ENCODE measurements around the gene KRTCAP2. TPM values are rescaled to one million over a fixed set of nuclear protein-coding genes. Genes with fewer than 3 reads are reported as not detected.
A peak's percentile ranks its signal among the peaks of the same experiment; 100 is the strongest.

The KRTCAP2 gene
- total RNA-seq, 5 donors from 2014 or later (not counting 1 experiment from before 2014, with no cell fraction given) = 93.6 to 150 (median 138) TPM

GRCh38 chr1:155130272-155131006, 42.7 kb downstream of the KRTCAP2 start:
- peaks cover 0 to 21% of the 10 kb centered on the region in 2 donors for H3K27me3 Mint-ChIP-seq
- no peak overlapping the region for H3K4me3 ChIP-seq (ENCODE audit: control insufficient read depth in 1 of 2, extremely low read depth in 1 of 2, low read length in 1 of 2)
- H3K9me3 ChIP-seq = no peaks in the 10 kb centered on the region
- H3K4me1 Mint-ChIP-seq = peaks cover 47 to 51% (median 51%) of the 10 kb centered on the region in 3 donors
- no peaks in the 10 kb centered on the region for H3K36me3 ChIP-seq (ENCODE audit: control insufficient read depth in 2 of 2, extremely low read depth in 1 of 2, insufficient read depth in 1 of 2, low read length in 1 of 2)
- no peak overlapping the region for H3K27ac ChIP-seq (ENCODE audit: low read length)
- CTCF ChIA-PET = interaction anchor here (0.5 to 1.0 kb wide), 7 partner anchors 13 to 1593 kb away, joined by 3 to 7 read pairs (median 3); partner anchors contain the start of genes ADAM15 (in 1 of the 2) and KRTCAP2 (in 1 of the 2)
- no peak for ATAC-seq (replicated peaks in 1 of 4)
- 61% methylated on average over 2 of the region's 6 CpGs for WGBS (ENCODE audit: insufficient coverage)
- H3K36me3 Mint-ChIP-seq = no peaks in the 10 kb centered on the region
- DNase-seq = no peak
- no peaks in the 10 kb centered on the region for H3K9me3 Mint-ChIP-seq
- POLR2A ChIA-PET = interaction anchor here in 1 of 2 donors (0.5 to 0.6 kb wide), 2 partner anchors 20 to 24 kb away, joined by 3 to 4 read pairs; no protein-coding TSS in a partner anchor
- peaks cover 11 to 50% of the 10 kb centered on the region in 2 experiments for H3K4me1 ChIP-seq (ENCODE audit: control insufficient read depth in 1 of 2, extremely low read depth in 1 of 2, insufficient read depth in 2 of 2, low read length in 2 of 2)
- H3K27me3 ChIP-seq (replicated peaks in 1 of 2; ENCODE audit: control insufficient read depth in 2 of 2, extremely low read depth in 1 of 2, insufficient read depth in 2 of 2, low read length in 1 of 2) = peaks cover 0 to 47% of the 10 kb centered on the region in 2 experiments
- H3K4me3 Mint-ChIP-seq = peak overlapping the region in 1 of 3 donors; percentile 82
- H3K27ac Mint-ChIP-seq = peak overlapping the region; percentile 81 to 89

- CTCF ChIA-PET = interaction anchor here (0.6 to 1.0 kb wide), 4 partner anchors 36 to 44 kb away, joined by 3 to 6 read pairs (median 4); partner anchors contain the start of gene KRTCAP2 (in 2 of the 2)
- ATAC-seq (replicated peaks in 1 of 4) (peak in 2 of 4 experiments; percentile 32 to 33), DNase-seq (peak in 4 of 35 experiments; percentile 10 to 30 (median 17))
- H3K4me1 Mint-ChIP-seq = peaks cover 37 to 42% (median 42%) of the 10 kb centered on the region in 3 donors
- H3K27me3 ChIP-seq (replicated peaks in 1 of 2; ENCODE audit: control insufficient read depth in 2 of 2, extremely low read depth in 1 of 2, insufficient read depth in 2 of 2, low read length in 1 of 2) = peaks cover 0 to 57% of the 10 kb centered on the region in 2 experiments
- H3K27ac ChIP-seq (ENCODE audit: low read length) = peak overlapping the region; percentile 29
- peak overlapping the region; percentile 74 to 82 (median 78) for H3K4me3 Mint-ChIP-seq
- no peaks in the 10 kb centered on the region for H3K36me3 ChIP-seq (ENCODE audit: control insufficient read depth in 2 of 2, extremely low read depth in 1 of 2, insufficient read depth in 1 of 2, low read length in 1 of 2)
- H3K27ac Mint-ChIP-seq = peak overlapping the region; percentile 80 to 89
- H3K27me3 Mint-ChIP-seq = peaks cover 0 to 22% of the 10 kb centered on the region in 2 donors
- H3K4me1 ChIP-seq (ENCODE audit: control insufficient read depth in 1 of 2, extremely low read depth in 1 of 2, insufficient read depth in 2 of 2, low read length in 2 of 2) = peaks cover 11 to 42% of the 10 kb centered on the region in 2 experiments
- H3K9me3 ChIP-seq = no peaks in the 10 kb centered on the region
- no peaks in the 10 kb centered on the region for H3K9me3 Mint-ChIP-seq
- POLR2A ChIA-PET = no interaction called here
- WGBS (ENCODE audit: insufficient coverage) = 9% methylated on average over 4 of the region's 14 CpGs
- peak overlapping the region; percentile 49 to 62 for H3K4me3 ChIP-seq (ENCODE audit: control insufficient read depth in 1 of 2, extremely low read depth in 1 of 2, low read length in 1 of 2)
- no peaks in the 10 kb centered on the region for H3K36me3 Mint-ChIP-seq
These were observed 44.2 kb downstream of the KRTCAP2 start for GRCh38 chr1:155128755-155129473.

DNA sequence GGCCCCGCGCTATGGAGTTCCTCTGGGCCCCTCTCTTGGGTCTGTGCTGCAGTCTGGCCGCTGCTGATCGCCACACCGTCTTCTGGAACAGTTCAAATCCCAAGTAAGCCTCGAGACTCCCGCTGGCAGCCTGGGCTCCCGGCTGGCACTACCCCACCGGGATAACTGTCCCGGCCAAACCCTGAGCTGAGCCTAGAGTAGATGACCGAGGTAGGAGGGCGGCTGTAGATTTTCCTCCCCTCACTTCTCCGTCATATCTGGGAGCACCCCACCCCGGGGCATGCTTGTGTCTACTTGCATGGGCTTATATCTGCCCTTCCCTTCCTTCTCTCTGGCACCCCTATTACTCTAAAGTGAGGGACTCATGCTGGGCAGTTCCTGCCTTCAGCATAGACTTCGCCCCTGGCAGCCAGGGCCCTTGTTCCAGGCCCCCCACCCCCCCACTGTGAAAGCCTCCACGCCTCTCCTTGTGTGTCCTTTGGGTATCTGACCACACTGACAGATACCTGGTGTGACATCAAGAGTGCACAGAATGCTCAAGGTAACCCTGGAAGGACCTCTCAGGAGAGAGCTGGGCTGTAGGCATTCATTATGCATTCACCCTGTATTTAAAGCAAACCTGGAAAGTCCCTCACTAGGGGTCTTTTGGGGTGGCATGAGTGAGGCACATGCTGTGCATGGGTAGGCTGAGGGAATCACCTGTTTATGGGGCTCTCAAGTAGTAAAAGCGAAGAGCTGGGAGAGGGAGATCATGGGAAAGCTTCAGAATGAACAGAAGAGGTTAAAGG, 44.9 kb downstream of the KRTCAP2 start:
- H3K27me3 Mint-ChIP-seq = peaks cover 0 to 22% of the 10 kb centered on the region in 2 donors
- peak overlapping the region; percentile 74 to 82 (median 78) for H3K4me3 Mint-ChIP-seq
- peak overlapping the region; percentile 49 to 62 for H3K4me3 ChIP-seq (ENCODE audit: control insufficient read depth in 1 of 2, extremely low read depth in 1 of 2, low read length in 1 of 2)
- peaks cover 0 to 57% of the 10 kb centered on the region in 2 experiments for H3K27me3 ChIP-seq (replicated peaks in 1 of 2; ENCODE audit: control insufficient read depth in 2 of 2, extremely low read depth in 1 of 2, insufficient read depth in 2 of 2, low read length in 1 of 2)
- no peaks in the 10 kb centered on the region for H3K9me3 ChIP-seq
- CTCF ChIA-PET = interaction anchor here (0.6 to 1.3 kb wide), 6 partner anchors 11 to 45 kb away, joined by 3 to 6 read pairs (median 4); partner anchors contain the start of gene KRTCAP2 (in 2 of the 2)
- peaks cover 37 to 42% (median 42%) of the 10 kb centered on the region in 3 donors for H3K4me1 Mint-ChIP-seq
- peak in 1 of 35 experiments; percentile 35 for DNase-seq
- H3K27ac ChIP-seq (ENCODE audit: low read length) = peak overlapping the region; percentile 16
- H3K27ac Mint-ChIP-seq = peak overlapping the region; percentile 80 to 89
- 3% methylated on average over 14 of the region's 17 CpGs for WGBS (ENCODE audit: insufficient coverage)
- POLR2A ChIA-PET = no interaction called here
- H3K36me3 ChIP-seq (ENCODE audit: control insufficient read depth in 2 of 2, extremely low read depth in 1 of 2, insufficient read depth in 1 of 2, low read length in 1 of 2) = no peaks in the 10 kb centered on the region
- H3K4me1 ChIP-seq (ENCODE audit: control insufficient read depth in 1 of 2, extremely low read depth in 1 of 2, insufficient read depth in 2 of 2, low read length in 2 of 2) = peaks cover 11 to 42% of the 10 kb centered on the region in 2 experiments
- ATAC-seq (replicated peaks in 1 of 4) = no peak
- H3K36me3 Mint-ChIP-seq = no peaks in the 10 kb centered on the region
- no peaks in the 10 kb centered on the region for H3K9me3 Mint-ChIP-seq

DNA sequence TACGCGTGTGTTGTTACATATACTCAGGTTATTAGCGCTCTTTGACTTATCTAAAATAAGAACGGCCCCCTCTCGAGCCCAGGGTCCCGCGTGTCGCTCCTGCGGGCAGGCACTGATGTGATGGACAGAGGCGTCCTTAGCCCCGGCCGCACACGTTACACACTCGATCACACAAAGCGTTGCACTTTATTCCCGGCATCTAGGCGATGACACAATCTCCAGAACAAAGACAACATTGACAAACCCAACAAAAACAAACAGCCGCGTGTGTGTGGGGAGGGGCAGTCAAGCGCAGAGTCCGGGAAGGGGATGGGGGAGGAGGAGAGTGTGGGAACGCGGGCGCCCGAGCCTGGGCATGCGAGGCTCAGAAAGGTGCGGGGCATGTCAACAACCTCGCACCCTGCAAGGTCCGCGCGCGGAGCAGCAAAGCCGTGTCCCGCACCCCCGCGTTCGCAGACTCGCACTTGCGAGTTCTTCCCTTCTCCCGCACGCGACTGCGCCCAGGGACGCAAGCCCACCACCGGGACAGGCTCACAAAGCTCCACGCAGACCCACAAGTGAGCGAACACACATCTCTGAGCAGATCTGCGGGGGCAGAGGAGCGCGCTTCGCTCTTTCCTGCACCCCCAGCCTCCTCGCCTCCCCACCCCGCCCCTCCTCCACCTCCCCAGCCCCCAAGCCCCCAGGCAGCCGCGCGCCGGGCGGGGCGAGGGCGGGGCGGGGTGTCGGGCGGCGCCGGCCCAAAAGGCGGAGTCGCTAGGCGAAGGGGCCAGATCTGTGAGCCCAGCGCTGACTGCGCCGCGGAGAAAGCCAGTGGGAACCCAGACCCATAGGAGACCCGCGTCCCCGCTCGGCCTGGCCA, 45.8 kb downstream of the KRTCAP2 start, which contains the start of gene EFNA1:
EFNA1 (plus strand) TSS at position 772 of the 862 bp plus-strand sequence. CDS start 102 bp downstream, outside the sequence.
- H3K36me3 Mint-ChIP-seq = no peaks in the 10 kb centered on the region
- ATAC-seq (replicated peaks in 1 of 4) (peak; percentile 52 to 72 (median 60)), DNase-seq (peak in 17 of 35 experiments; percentile 8 to 60 (median 29))
- no peaks in the 10 kb centered on the region for H3K9me3 Mint-ChIP-seq
- Histone ChIP-seq H3K9me3 (no peaks in the 10 kb centered on the region), H3K4me3 (ENCODE audit: control insufficient read depth in 1 of 2, extremely low read depth in 1 of 2, low read length in 1 of 2) (peak within 1 kb of the TSS; percentile 49 to 77), H3K27ac (ENCODE audit: low read length) (peak within 1 kb of the TSS; percentile 16), H3K36me3 (ENCODE audit: control insufficient read depth in 2 of 2, extremely low read depth in 1 of 2, insufficient read depth in 1 of 2, low read length in 1 of 2) (no peaks in the 10 kb centered on the region), H3K4me1 (ENCODE audit: control insufficient read depth in 1 of 2, extremely low read depth in 1 of 2, insufficient read depth in 2 of 2, low read length in 2 of 2) (peaks cover 11 to 42% of the 10 kb centered on the region in 2 experiments), H3K27me3 (replicated peaks in 1 of 2; ENCODE audit: control insufficient read depth in 2 of 2, extremely low read depth in 1 of 2, insufficient read depth in 2 of 2, low read length in 1 of 2) (peaks cover 0 to 57% of the 10 kb centered on the region in 2 experiments)
- H3K27me3 Mint-ChIP-seq = peaks cover 0 to 22% of the 10 kb centered on the region in 2 donors
- H3K4me3 Mint-ChIP-seq = peak within 1 kb of the TSS; percentile 82 to 84 (median 83)
- CTCF ChIA-PET = interaction anchor here in 1 of 2 donors (1.3 kb wide), 1 partner anchor 10 kb away, joined by 4 read pairs; no protein-coding TSS in a partner anchor
- WGBS (ENCODE audit: insufficient coverage) = under 1% methylated on average over 60 of the region's 76 CpGs
- POLR2A ChIA-PET = no interaction called here
- peaks cover 37 to 42% (median 42%) of the 10 kb centered on the region in 3 donors for H3K4me1 Mint-ChIP-seq
- H3K27ac Mint-ChIP-seq = peak within 1 kb of the TSS; percentile 80 to 89

GRCh38 chr1:155126556-155127104, 46.5 kb downstream of the KRTCAP2 start:
- Histone ChIP-seq H3K27me3 (replicated peaks in 1 of 2; ENCODE audit: control insufficient read depth in 2 of 2, extremely low read depth in 1 of 2, insufficient read depth in 2 of 2, low read length in 1 of 2) (peaks cover 0 to 57% of the 10 kb centered on the region in 2 experiments), H3K4me1 (ENCODE audit: control insufficient read depth in 1 of 2, extremely low read depth in 1 of 2, insufficient read depth in 2 of 2, low read length in 2 of 2) (peaks cover 11 to 42% of the 10 kb centered on the region in 2 experiments), H3K27ac (ENCODE audit: low read length) (no peak overlapping the region), H3K9me3 (no peaks in the 10 kb centered on the region), H3K36me3 (ENCODE audit: control insufficient read depth in 2 of 2, extremely low read depth in 1 of 2, insufficient read depth in 1 of 2, low read length in 1 of 2) (no peaks in the 10 kb centered on the region), H3K4me3 (ENCODE audit: control insufficient read depth in 1 of 2, extremely low read depth in 1 of 2, low read length in 1 of 2) (peak overlapping the region; percentile 49 to 77)
- no peaks in the 10 kb centered on the region for H3K36me3 Mint-ChIP-seq
- DNase-seq (peak in 33 of 35 experiments; percentile 19 to 71 (median 41)), ATAC-seq (replicated peaks in 1 of 4) (peak; percentile 57 to 75 (median 58))
- peaks cover 0 to 22% of the 10 kb centered on the region in 2 donors for H3K27me3 Mint-ChIP-seq
- 10% methylated on average over 26 of the region's 32 CpGs for WGBS (ENCODE audit: insufficient coverage)
- H3K4me3 Mint-ChIP-seq = peak overlapping the region; percentile 82 to 84 (median 83)
- POLR2A ChIA-PET = no interaction called here
- peaks cover 37 to 42% (median 42%) of the 10 kb centered on the region in 3 donors for H3K4me1 Mint-ChIP-seq
- H3K27ac Mint-ChIP-seq = no peak overlapping the region
- CTCF ChIA-PET = interaction anchor here in 1 of 2 donors (0.6 kb wide), 2 partner anchors 10 to 680 kb away, joined by 4 to 6 read pairs; no protein-coding TSS in a partner anchor
- H3K9me3 Mint-ChIP-seq = no peaks in the 10 kb centered on the region

All from T-cell (primary cell).